Stimulated activated CD8-positive, alpha-beta memory T cell treated with anti-CD3 and anti-CD28 coated beads, Interleukin-4, amount 100 ng/mL, for 24 hours (primary cell): ENCODE data around the gene MT3.
"Not testable (repeated sequence)": the region's sequence is repeated elsewhere in the genome, so short reads cannot be mapped to it uniquely, and the experiment has no call there.

Experiments used
- DNase-seq: peaks from one replicate; pipeline ENCODE4 v3.0.0-alpha.2; 2020; ENCODE audit warnings: low read depth

Gene MT3

GRCh38 chr16:56580391-56581048 is 8.8 kb upstream of the MT3 start:
- no peak for DNase-seq

DNA sequence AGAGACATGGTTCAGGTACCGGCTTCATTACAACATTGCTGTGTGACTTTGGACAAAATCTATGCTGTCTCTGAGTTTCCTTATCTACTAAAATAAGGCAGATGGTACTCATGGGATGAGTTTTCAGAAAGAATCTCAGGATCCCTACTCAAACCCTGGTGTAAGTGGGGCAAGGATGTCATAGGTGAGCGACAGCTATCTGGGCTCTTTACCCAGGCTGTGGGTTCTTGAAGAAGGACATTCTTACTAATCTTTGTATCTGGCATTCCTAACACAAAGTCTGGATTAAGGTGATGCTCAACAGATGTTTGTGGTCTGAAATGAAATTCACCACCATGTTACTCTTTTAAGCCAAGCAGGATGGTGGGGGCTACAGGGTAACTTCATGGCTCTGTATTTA is 6.4 kb upstream of the MT3 start:
- DNase-seq, result not testable (repeated sequence)

DNA sequence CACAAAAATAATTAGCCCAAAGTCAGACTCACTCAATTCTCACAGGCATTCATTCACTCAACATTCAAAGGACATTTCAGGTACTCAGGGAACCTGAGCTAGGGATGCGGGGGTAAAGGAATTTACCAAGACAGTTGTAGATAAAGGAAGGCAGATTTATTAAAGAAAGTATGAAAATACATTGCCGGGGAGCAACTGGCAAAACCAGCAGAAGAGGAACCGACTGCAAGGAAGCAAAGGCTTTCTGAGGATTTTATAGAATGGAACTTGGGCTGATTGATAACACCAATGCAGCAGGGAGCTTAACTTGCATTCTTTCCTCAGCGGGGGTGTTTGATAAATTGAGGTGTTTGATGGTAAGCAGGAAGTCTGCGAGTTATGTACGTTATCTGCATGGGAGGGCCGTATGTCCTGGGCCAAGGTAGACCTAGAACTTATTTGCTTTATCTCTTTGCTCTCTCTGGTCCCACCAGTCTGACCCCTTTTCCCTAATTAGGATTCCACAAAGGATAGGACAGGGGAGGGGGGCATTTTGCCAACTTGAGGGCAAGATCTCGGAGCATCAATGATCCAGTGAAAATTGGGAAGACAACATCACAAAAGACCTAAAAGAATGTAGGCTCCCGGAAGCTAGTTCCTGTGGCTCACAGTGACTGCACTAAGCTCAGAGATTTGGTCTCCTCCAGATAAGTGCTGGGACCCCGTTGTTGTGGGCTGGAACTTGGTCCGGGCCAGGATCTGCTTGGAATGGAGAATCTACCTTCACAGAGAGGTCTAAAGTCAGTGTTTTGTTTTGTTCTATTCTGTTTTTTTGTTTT is 5.8 kb upstream of the MT3 start:
- no peak for DNase-seq

GRCh38 chr16:56584276-56584675 is 5.1 kb upstream of the MT3 start:
- DNase-seq, result no peak

- no peak for DNase-seq
Measured at GRCh38 chr16:56588781-56589140, 567 bp upstream of the MT3 start.

- no peak for DNase-seq
Measured at GRCh38 chr16:56591377-56592060, 2.2 kb downstream of the MT3 start.

- DNase-seq, result no peak
Measured at GRCh38 chr16:56593573-56594291, 4.4 kb downstream of the MT3 start.

GRCh38 chr16:56594292-56594619 is 4.9 kb downstream of the MT3 start:
- DNase-seq, result no peak

GRCh38 chr16:56600398-56600999 is 11.2 kb downstream of the MT3 start:
- no peak for DNase-seq

GRCh38 chr16:56601325-56601724 is 12.0 kb downstream of the MT3 start:
- DNase-seq, result no peak

DNA sequence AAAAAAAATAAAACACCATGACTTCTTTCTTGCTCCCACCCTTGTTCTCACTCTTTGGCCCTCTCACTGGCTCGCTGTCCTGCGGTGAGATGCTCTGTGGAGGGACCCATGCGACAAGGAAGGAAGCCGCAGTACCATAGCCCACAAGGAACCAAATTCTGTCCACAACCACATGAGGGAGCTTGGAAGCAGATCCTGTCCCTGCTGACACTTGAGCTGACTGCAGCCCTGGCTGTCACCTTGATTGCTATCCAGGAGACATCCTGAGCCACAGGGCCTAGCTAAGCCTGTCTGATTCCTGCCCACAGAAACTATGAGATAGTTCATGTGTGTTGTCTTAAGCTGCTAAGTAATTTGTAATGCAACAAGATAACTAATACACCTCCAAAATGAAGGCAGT is 14.3 kb downstream of the MT3 start:
- no peak for DNase-seq

DNA sequence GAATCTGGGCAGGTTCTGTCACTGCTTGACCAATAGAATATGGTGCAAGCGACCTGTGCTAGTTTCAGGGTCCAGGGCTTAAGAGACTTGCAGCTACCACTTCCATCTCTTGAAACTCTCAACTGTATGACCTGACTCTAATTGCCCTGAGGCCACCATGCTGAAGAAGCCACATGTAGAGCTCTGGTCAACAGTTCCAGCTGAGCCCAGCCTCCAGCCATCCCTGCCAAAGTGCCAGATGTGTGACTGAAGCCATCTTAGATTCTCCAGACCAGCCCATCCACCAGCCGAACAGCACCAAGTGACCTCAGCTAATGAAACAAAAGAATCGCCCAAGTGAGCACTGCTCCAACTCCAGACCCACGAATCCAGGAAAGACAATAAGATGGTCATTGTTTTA is 15.6 kb downstream of the MT3 start:
- no peak for DNase-seq

DNA sequence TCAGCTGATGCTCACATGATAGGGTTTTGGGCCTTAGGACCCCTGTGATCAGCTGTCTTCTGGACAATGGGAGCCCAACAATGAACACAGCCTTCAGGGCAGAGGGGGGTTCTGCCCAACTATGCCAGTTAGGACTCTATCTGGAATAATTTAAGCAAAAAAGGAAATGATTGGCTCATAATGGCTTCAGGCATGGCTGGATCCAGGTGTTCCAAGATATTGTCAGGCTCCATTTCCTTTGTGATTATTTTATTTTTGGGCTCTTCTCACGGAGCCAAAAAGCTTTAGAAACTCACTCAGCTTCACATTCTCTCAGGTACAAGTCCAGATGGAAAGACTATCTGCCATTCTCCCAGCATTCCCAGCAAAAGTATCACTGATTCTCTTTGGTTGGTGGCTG is 16.1 kb downstream of the MT3 start:
- DNase-seq, result no peak

- DNase-seq, result no peak
Measured at GRCh38 chr16:56606071-56606475, 16.7 kb downstream of the MT3 start.

- DNase-seq, result no peak
Measured at GRCh38 chr16:56606476-56607108, 17.3 kb downstream of the MT3 start.

- DNase-seq, result no peak
Measured at GRCh38 chr16:56607109-56607618, 17.8 kb downstream of the MT3 start.

GRCh38 chr16:56607675-56608042 is 18.3 kb downstream of the MT3 start:
- DNase-seq, result no peak

DNA sequence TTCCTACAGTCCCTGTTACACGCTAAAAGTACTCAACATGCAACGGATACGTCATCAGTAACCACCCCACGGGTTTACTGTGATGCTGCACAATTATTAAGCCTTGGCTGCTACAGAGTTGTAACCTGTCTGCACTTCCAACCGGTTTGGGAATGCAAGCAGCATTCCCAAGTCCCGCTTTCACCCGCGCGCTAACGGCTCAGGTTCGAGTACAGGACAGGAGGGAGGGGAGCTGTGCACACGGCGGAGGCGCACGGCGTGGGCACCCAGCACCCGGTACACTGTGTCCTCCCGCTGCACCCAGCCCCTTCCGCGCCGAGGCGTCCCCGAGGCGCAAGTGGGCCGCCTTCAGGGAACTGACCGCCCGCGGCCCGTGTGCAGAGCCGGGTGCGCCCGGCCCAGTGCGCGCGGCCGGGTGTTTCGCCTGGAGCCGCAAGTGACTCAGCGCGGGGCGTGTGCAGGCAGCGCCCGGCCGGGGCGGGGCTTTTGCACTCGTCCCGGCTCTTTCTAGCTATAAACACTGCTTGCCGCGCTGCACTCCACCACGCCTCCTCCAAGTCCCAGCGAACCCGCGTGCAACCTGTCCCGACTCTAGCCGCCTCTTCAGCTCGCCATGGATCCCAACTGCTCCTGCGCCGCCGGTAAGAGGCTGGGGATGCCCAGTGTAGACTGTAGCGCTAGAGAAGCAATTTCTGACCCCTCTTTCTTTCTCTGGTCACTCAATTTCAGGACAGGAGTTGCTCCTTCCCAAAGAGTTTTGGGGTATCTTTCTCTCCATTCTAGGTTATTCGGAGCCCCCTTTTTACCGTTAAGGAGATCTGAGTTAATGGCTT is 18.9 kb downstream of the MT3 start, which contains the start of gene MT2A:
Gene MT2A (plus strand): TSS at position 542 of the 833 bp plus-strand sequence. CDS start 72 bp downstream, at position 614.
- peak; percentile 85 for DNase-seq

DNA sequence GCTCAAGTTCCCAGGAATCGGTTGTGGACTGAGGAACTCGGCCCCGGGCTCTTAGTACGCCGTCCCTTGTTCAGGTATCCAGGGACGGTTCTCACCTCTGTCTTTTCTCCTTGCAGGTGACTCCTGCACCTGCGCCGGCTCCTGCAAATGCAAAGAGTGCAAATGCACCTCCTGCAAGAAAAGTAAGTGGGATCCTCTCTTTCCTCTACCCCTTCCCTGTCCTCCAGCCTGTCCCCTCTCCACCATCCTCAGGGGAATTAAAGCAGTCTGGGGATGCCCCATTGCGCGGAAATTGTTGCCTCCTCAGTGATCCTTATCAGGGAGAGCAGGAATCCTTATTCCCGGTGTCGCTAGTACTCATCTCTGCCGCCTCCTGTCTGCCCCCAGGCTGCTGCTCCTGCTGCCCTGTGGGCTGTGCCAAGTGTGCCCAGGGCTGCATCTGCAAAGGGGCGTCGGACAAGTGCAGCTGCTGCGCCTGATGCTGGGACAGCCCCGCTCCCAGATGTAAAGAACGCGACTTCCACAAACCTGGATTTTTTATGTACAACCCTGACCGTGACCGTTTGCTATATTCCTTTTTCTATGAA is 19.6 kb downstream of the MT3 start:
- DNase-seq, result no peak

DNA sequence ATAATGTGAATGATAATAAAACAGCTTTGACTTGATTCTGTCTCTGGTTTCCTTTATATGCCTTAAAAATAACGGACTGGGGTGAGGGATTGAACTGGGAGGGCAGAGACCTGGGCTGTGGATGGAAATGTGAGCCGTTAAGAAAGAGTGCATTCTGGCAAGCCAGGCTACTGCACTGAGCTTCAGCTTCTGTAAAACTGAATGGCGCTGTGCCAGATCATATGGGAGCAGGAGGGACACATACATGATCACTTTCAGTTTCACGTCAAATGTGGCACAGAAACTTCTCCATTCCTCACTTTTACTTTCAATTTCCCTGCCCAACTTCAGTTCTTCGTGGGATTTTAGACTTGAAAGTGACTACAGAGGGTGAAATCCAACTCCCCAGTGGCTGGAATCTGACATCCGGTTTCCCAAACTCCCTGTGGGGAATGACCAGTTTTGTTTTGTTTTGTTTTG is 20.2 kb downstream of the MT3 start:
- peak; percentile 46 for DNase-seq
